ENCODE data around the gene PRPF8.
A peak's percentile ranks its signal among the peaks of the same experiment; 100 is the strongest.
"Not testable (repeated sequence)": the region's sequence is repeated elsewhere in the genome, so short reads cannot be mapped to it uniquely, and the experiment has no call there.

PRPF8 gene

DNA sequence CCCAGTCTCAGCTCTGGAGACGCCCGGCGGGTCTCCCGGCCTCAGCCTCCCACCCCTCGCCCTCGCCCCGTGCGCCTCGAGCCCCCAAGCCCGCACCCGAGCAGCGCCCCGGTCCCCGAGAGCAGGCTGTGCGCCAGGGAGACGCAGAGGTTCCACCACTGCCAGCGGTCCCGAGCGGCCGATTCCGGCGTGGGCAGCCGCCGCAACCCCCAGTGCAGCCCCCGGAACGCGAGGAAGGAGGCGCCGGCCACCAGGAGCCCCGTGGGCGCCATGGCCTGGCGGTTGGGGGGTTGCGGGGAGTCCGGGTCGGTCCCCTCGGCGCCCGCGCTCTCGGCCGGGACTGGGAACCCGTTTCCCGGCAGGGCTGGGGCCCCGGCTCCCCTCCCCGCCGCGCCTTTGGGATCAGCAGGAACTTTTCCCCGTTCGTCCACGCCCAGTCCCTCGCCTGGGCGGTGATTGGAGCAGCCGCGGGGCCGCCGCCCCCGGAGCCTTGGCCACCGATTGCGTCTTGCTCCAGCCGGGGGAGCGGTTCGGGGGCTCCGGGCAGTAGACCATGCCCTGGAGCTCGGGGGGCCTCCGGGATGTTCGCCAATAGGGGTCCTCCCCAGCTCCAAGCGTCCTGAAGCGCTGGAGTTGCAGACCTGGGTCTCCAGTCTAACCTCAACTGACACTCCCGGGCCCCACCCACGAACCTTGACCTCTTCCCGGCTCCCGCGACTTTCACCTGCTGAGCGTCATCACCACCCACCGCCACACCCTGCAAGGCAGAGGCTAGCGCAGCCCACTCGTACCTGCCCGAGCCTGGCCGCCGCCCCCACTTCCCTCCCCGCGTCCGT lies 25.5 kb upstream of the PRPF8 start, which contains the start of gene TLCD2:
Gene TLCD2 (minus strand): TSS at position 407 of the 836 bp plus-strand sequence. CDS start 135 bp downstream, at position 272.
- DNase-seq (ENCODE audit: low read depth, low spot score): no peak
- peak within 1 kb of the TSS; percentile 50 for H3K4me3 ChIP-seq (ENCODE audit: insufficient read length, low read depth)
- peaks cover 3% of the 10 kb centered on the region for H3K27me3 ChIP-seq (ENCODE audit: insufficient read depth, insufficient read length)
- peaks cover 27% of the 10 kb centered on the region for H3K36me3 ChIP-seq (ENCODE audit: insufficient read depth, insufficient read length, low read length)
- TF ChIP-seq ZNF274 (IDR thresholded peaks at IDR 0.05; ENCODE audit: low read depth, low read length): no peak
- peaks cover 18% of the 10 kb centered on the region for H3K4me1 ChIP-seq (ENCODE audit: insufficient read depth, insufficient read length)
- no peaks in the 10 kb centered on the region for H3K9me3 ChIP-seq (ENCODE audit: insufficient read depth, low read length)
- peak within 1 kb of the TSS; percentile 67 for H3K9ac ChIP-seq (ENCODE audit: insufficient read length, low read depth)

DNA sequence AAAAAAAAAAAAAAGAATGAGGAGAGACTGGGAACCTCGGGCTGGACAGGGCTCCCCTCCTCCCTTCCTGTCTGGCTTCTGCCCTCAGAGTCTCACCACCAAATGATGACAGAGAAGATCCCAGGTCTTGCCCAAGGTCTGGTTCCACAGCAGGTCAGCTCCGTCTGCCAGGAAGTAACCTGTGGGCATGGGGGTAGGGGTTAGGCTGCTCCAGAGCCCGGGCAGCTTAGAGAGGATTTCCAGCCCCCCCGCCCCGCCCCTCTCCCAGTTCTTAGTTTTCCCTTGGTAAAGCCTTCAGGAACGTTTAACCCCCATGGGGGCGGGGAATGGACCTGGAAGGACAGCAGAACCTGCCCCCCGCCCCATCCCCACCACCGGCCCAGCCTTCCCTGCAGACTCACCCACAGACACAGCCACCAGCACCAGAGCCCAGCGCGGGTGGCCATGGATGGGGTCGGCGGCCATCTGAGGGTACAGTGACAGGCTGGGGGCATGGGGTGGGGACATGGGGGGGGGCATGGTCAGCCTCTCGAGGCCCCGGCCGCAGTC lies 24.8 kb upstream of the PRPF8 start:
- Histone ChIP-seq H3K36me3 (ENCODE audit: insufficient read depth, insufficient read length, low read length) (peaks cover 27% of the 10 kb centered on the region), H3K4me1 (ENCODE audit: insufficient read depth, insufficient read length) (peaks cover 15% of the 10 kb centered on the region), H3K9ac (ENCODE audit: insufficient read length, low read depth) (peak overlapping the region; percentile 67), H3K27me3 (ENCODE audit: insufficient read depth, insufficient read length) (peaks cover 3% of the 10 kb centered on the region), H3K9me3 (ENCODE audit: insufficient read depth, low read length) (no peaks in the 10 kb centered on the region), H3K4me3 (ENCODE audit: insufficient read length, low read depth) (peak overlapping the region; percentile 50)
- no peak for DNase-seq (ENCODE audit: low read depth, low spot score)
- no peak for TF ChIP-seq SUZ12 (IDR thresholded peaks at IDR 0.05; ENCODE audit: extremely low read depth, insufficient read depth, insufficient read length)
- TF ChIP-seq ZNF274 (IDR thresholded peaks at IDR 0.05; ENCODE audit: low read depth, low read length): no peak
- TF ChIP-seq YY1 (IDR thresholded peaks at IDR 0.05; ENCODE audit: insufficient read depth, insufficient read length): no peak

DNA sequence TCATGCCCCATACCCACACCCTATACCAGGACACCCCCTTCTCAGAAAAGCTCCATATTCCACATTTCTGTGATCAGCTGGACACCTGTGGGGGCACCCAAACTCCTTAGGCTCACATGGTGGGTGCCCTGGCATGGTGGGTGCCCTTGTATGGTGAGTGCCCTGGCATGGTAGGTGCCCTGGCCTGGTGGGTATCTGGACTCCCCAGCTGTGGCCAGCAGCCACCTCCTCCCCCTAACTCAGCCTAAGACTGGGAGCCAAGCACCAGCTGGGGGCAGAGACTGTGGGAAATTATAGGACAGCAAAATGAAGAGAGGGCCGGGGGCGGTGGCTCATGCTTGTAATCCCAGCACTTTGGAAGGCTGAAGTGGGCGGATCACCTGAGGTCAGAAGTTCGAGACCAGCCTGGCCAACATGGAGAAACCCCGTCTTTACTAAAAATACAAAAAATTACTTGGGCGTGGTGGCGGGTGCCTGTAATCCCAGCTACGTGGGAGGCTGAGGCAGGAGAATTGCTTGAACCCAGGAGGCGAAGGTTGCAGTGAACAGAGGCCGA lies 24.2 kb upstream of the PRPF8 start:
- not testable (repeated sequence) for H3K4me3 ChIP-seq (ENCODE audit: insufficient read length, low read depth); H3K9me3 ChIP-seq (ENCODE audit: insufficient read depth, low read length); H3K27me3 ChIP-seq (ENCODE audit: insufficient read depth, insufficient read length); H3K9ac ChIP-seq (ENCODE audit: insufficient read length, low read depth); DNase-seq (ENCODE audit: low read depth, low spot score)
- Histone ChIP-seq H3K36me3 (ENCODE audit: insufficient read depth, insufficient read length, low read length) (peaks cover 23% of the 10 kb centered on the region), H3K4me1 (ENCODE audit: insufficient read depth, insufficient read length) (peaks cover 13% of the 10 kb centered on the region)

DNA sequence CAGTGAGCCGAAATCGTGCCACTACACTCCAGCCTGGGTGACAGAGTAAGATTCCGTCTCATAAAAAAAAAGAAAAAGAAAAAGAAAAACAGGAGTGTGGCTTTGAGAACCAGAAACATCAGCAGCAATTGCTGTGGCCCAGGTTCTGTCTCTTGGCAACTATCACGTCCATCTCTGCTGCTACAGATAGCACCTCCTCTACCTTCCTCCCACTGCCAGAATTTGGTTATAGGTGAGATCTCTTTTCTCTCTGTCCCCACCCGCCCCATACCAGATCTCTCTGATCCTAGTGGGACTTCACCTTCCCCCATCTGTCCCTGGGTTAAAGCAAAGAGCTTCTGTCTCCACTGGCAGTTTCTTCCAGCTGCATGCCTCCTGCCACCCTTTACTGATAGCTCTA lies 22.4 kb upstream of the PRPF8 start:
- Histone ChIP-seq H3K9me3 (ENCODE audit: insufficient read depth, low read length) (no peaks in the 10 kb centered on the region), H3K36me3 (ENCODE audit: insufficient read depth, insufficient read length, low read length) (peaks cover 5% of the 10 kb centered on the region), H3K4me3 (ENCODE audit: insufficient read length, low read depth) (no peak overlapping the region), H3K4me1 (ENCODE audit: insufficient read depth, insufficient read length) (no peaks in the 10 kb centered on the region), H3K27me3 (ENCODE audit: insufficient read depth, insufficient read length) (peaks cover 3% of the 10 kb centered on the region), H3K9ac (ENCODE audit: insufficient read length, low read depth) (no peak overlapping the region)
- TF ChIP-seq SUZ12 (IDR thresholded peaks at IDR 0.05; ENCODE audit: extremely low read depth, insufficient read depth, insufficient read length) (no peak), ZNF274 (IDR thresholded peaks at IDR 0.05; ENCODE audit: low read depth, low read length) (no peak), YY1 (IDR thresholded peaks at IDR 0.05; ENCODE audit: insufficient read depth, insufficient read length) (no peak)
- DNase-seq (ENCODE audit: low read depth, low spot score): no peak

DNA sequence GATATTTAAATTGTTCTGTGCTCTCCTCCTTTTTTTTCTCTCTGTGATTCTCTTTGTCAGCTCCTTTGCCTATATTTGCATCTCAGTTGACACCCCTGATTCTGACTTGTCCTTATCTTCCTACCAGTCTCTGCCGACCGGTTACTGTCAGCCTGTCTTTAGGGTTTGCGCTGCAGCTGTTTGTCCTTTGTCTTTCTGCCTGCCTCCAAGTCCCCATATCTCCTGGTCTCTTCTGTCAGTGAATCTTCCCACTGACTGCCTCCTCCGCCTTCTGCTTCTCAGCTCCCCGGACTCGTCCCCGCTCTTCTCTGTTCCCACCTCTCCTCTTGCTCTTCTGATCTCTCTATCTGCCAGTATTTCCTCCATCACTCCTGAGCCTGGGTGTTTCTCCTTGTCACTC lies 20.3 kb upstream of the PRPF8 start:
- H3K27me3 ChIP-seq (ENCODE audit: insufficient read depth, insufficient read length): peaks cover 2% of the 10 kb centered on the region
- DNase-seq (ENCODE audit: low read depth, low spot score): no peak

DNA sequence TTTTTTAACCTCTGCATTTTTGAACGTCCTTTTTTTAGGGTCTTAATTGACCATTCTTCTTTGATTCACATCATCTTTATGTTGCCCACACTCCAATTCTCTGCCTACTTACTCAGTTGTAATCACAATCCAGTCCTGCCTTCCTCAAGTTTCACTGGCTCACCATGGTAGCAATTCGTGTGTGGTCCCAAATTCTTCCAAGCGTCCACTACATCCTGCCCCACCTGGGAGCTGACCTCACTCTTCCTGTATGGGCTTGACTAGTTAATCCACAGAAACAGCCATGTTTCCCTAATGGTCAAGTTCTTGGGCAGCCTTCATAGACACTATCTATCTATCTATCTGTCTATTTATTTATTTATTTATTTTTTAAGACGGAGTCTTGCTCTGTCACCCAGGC lies 18.4 kb upstream of the PRPF8 start:
- no peak overlapping the region for H3K4me3 ChIP-seq (ENCODE audit: insufficient read length, low read depth)
- H3K4me1 ChIP-seq (ENCODE audit: insufficient read depth, insufficient read length): no peaks in the 10 kb centered on the region
- H3K36me3 ChIP-seq (ENCODE audit: insufficient read depth, insufficient read length, low read length): no peaks in the 10 kb centered on the region
- no peaks in the 10 kb centered on the region for H3K9me3 ChIP-seq (ENCODE audit: insufficient read depth, low read length)
- no peaks in the 10 kb centered on the region for H3K27me3 ChIP-seq (ENCODE audit: insufficient read depth, insufficient read length)
- DNase-seq (ENCODE audit: low read depth, low spot score): no peak
- TF ChIP-seq YY1 (IDR thresholded peaks at IDR 0.05; ENCODE audit: insufficient read depth, insufficient read length): no peak
- no peak for TF ChIP-seq ZNF274 (IDR thresholded peaks at IDR 0.05; ENCODE audit: low read depth, low read length)
- no peak for TF ChIP-seq SUZ12 (IDR thresholded peaks at IDR 0.05; ENCODE audit: extremely low read depth, insufficient read depth, insufficient read length)
- H3K9ac ChIP-seq (ENCODE audit: insufficient read length, low read depth): no peak overlapping the region

More for the DNA sequence above, 20.3 kb upstream of the PRPF8 start:
- H3K9ac ChIP-seq (ENCODE audit: insufficient read length, low read depth): no peak overlapping the region
- H3K4me1 ChIP-seq (ENCODE audit: insufficient read depth, insufficient read length): no peaks in the 10 kb centered on the region
- no peaks in the 10 kb centered on the region for H3K36me3 ChIP-seq (ENCODE audit: insufficient read depth, insufficient read length, low read length)
- no peaks in the 10 kb centered on the region for H3K9me3 ChIP-seq (ENCODE audit: insufficient read depth, low read length)
- no peak overlapping the region for H3K4me3 ChIP-seq (ENCODE audit: insufficient read length, low read depth)
- no peak for TF ChIP-seq YY1 (IDR thresholded peaks at IDR 0.05; ENCODE audit: insufficient read depth, insufficient read length)
- no peak for TF ChIP-seq ZNF274 (IDR thresholded peaks at IDR 0.05; ENCODE audit: low read depth, low read length)
- no peak for TF ChIP-seq SUZ12 (IDR thresholded peaks at IDR 0.05; ENCODE audit: extremely low read depth, insufficient read depth, insufficient read length)

DNA sequence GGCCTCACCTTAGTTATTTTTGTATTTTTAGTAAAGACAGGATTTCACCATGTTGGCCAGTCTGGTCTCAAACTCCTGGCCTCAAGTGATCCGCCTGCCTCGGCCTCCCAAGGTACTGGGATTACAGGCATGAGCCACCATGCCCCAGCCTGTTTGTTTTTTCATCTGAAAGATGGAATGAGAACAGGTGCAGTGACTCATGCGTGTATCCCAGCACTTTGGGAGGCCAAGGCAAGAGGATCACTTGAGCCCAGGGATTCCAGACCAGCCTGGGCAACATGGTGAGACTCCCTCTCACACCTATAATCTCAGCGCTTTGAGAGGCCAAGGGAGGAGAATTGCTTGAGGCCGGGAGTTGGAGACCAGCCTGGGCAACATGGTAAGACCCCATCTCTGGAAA lies 15.2 kb upstream of the PRPF8 start:
- not testable (repeated sequence) for H3K9ac ChIP-seq (ENCODE audit: insufficient read length, low read depth); H3K36me3 ChIP-seq (ENCODE audit: insufficient read depth, insufficient read length, low read length); H3K9me3 ChIP-seq (ENCODE audit: insufficient read depth, low read length); H3K4me1 ChIP-seq (ENCODE audit: insufficient read depth, insufficient read length); H3K27me3 ChIP-seq (ENCODE audit: insufficient read depth, insufficient read length); DNase-seq (ENCODE audit: low read depth, low spot score); H3K4me3 ChIP-seq (ENCODE audit: insufficient read length, low read depth)

Data from NT2/D1 (cell line).